Gastroesophageal sphincter (tissue), 4 donors: ENCODE results near the gene INPP4B. TPM values are rescaled to one million over a fixed set of nuclear protein-coding genes. Genes with fewer than 3 reads are reported as not detected.

Experiments
- ATAC-seq: fragments of 150-250 bp; one replicate; pipeline ENCODE4 v1.9.1; 2016; ENCODE audit warnings: mild to moderate bottlenecking, moderate library complexity
- H3K27ac ChIP-seq, 4 donors: fragments of 200-600 bp; sonication (generic) in 3 of 4; 1 replicate in 3 of 4; 2 replicates in 1 of 4; pipeline ENCODE4 v1.5.1; 2016 to 2019
- H3K27me3 ChIP-seq: fragments of 200-600 bp; sonication (generic); one replicate; pipeline ENCODE4 v1.5.1; 2019
- H3K36me3 ChIP-seq, 2 donors: fragments of 200-600 bp; sonication (generic); one replicate each; pipeline ENCODE4 v1.5.1; 2019; ENCODE audit warnings: control low read depth in 1 of 2
- H3K4me1 ChIP-seq, 3 donors: fragments of 200-600 bp; sonication (generic); 1 replicate in 2 of 3; 2 replicates in 1 of 3; pipeline ENCODE4 v1.5.1; 2016 to 2019; ENCODE audit warnings: control low read depth in 2 of 3
- H3K4me3 ChIP-seq, 2 donors: fragments of 200-600 bp; sonication (generic); one replicate each; pipeline ENCODE4 v1.5.1; 2019; ENCODE audit warnings: mild to moderate bottlenecking in 1 of 2, moderate library complexity in 1 of 2
- H3K9me3 ChIP-seq, 3 donors: fragments of 200-600 bp; sonication (generic); one replicate each; pipeline ENCODE4 v1.5.1; 2017 to 2019; ENCODE audit warnings: control low read depth in 2 of 3
- EP300 ChIP-seq: sonication (generic); formaldehyde crosslinking; IDR thresholded peaks from one replicate; pipeline ENCODE4 v1.6.1; 2017; ENCODE audit warnings: antibody characterized with exemption, mild to moderate bottlenecking
- POLR2A ChIP-seq, 2 donors: fragments of 450-650 bp; IDR thresholded peaks; one replicate each; pipeline ENCODE4 v1.6.1; 2017; ENCODE audit warnings: antibody characterized with exemption in 2 of 2, mild to moderate bottlenecking in 2 of 2, moderate library complexity in 1 of 2
- POLR2AphosphoS5 ChIP-seq: sonication (generic); formaldehyde crosslinking; IDR thresholded peaks from one replicate; pipeline ENCODE4 v1.6.1; 2017; ENCODE audit warnings: antibody characterized with exemption
- WGBS, 2 donors: methylation state at CpG; one replicate each; pipeline ENCODE4 v1.1.5; 2018; ENCODE audit warnings: low coverage in 1 of 2; 5-methylcytosine and 5-hydroxymethylcytosine counted together
- total RNA-seq, 4 donors: library from RNA; depleted of rRNA; stranded (reverse); fragments of >200 nt; gene quantifications; one replicate each; pipeline ENCODE4 v1.1.0, GENCODE V29; 2016
- TF ChIP-seq, protein P1 (sequence below), 4 experiments: fragments of 200-600 bp in 2 of 4; fragments of 450-650 bp in 2 of 4; sonication (generic) in 1 of 4; IDR thresholded peaks; one replicate each; pipeline ENCODE4 v1.5.1; 2017 to 2019; ENCODE audit warnings: antibody characterized with exemption in 4 of 4, mild to moderate bottlenecking in 2 of 4, moderate library complexity in 2 of 4

INPP4B gene
- total RNA-seq, 4 donors from 2014 or later: 17.6 to 63.8 (median 31.3) TPM

GRCh38 chr4:142539796-142540482 lies 306.2 kb downstream of the INPP4B start:
- TF ChIP-seq, protein P1, sequence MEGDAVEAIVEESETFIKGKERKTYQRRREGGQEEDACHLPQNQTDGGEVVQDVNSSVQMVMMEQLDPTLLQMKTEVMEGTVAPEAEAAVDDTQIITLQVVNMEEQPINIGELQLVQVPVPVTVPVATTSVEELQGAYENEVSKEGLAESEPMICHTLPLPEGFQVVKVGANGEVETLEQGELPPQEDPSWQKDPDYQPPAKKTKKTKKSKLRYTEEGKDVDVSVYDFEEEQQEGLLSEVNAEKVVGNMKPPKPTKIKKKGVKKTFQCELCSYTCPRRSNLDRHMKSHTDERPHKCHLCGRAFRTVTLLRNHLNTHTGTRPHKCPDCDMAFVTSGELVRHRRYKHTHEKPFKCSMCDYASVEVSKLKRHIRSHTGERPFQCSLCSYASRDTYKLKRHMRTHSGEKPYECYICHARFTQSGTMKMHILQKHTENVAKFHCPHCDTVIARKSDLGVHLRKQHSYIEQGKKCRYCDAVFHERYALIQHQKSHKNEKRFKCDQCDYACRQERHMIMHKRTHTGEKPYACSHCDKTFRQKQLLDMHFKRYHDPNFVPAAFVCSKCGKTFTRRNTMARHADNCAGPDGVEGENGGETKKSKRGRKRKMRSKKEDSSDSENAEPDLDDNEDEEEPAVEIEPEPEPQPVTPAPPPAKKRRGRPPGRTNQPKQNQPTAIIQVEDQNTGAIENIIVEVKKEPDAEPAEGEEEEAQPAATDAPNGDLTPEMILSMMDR (IDR thresholded peaks at IDR 0.05): no peak
- TF ChIP-seq POLR2A (IDR thresholded peaks at IDR 0.05): no peak
- no peak for TF ChIP-seq EP300
- no peak for TF ChIP-seq POLR2AphosphoS5
- Histone ChIP-seq H3K27ac (no peak overlapping the region), H3K4me3 (no peak overlapping the region), H3K9me3 (no peaks in the 10 kb centered on the region), H3K36me3 (no peaks in the 10 kb centered on the region), H3K4me1 (no peaks in the 10 kb centered on the region), H3K27me3 (no peaks in the 10 kb centered on the region)
- ATAC-seq: no peak
- WGBS, 2 donors: 33 to 42% methylated on average over 3 of the region's 3 CpGs

DNA sequence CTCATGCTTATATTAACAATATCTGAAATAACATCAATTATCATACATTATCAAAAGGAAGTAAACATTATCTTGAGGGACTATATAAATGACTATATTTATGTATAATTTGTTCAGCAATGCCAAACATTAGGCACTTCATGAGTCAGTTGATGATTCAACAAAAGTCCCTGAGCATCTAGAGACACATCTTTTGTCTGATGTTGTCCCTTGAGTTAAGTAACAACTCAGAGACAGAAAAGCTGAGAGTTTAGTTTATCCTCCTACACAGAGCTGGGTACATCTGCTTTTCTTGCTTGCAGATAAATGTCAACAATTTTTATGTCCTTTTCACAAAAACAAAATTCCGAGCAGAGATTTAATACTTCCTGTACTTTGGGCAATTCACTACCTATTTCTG lies 311.1 kb downstream of the INPP4B start:
- TF ChIP-seq POLR2A (IDR thresholded peaks at IDR 0.05) (no peak), POLR2AphosphoS5 (no peak), EP300 (no peak)
- TF ChIP-seq, protein P1 (IDR thresholded peaks at IDR 0.05): no peak
- no peaks in the 10 kb centered on the region for H3K9me3 ChIP-seq
- 73 to 100% methylated on average over 1 of the region's 1 CpG for WGBS, 2 donors
- H3K36me3 ChIP-seq: no peaks in the 10 kb centered on the region
- H3K27me3 ChIP-seq: no peaks in the 10 kb centered on the region
- H3K4me1 ChIP-seq: no peaks in the 10 kb centered on the region
- H3K4me3 ChIP-seq: no peak overlapping the region
- ATAC-seq: no peak
- no peak overlapping the region for H3K27ac ChIP-seq

GRCh38 chr4:142532054-142532453 lies 314.0 kb downstream of the INPP4B start:
- H3K4me1 ChIP-seq: no peaks in the 10 kb centered on the region
- no peak overlapping the region for H3K27ac ChIP-seq
- no peaks in the 10 kb centered on the region for H3K27me3 ChIP-seq
- no peaks in the 10 kb centered on the region for H3K9me3 ChIP-seq
- no peaks in the 10 kb centered on the region for H3K36me3 ChIP-seq
- TF ChIP-seq POLR2A (IDR thresholded peaks at IDR 0.05): no peak
- no peak for TF ChIP-seq EP300
- TF ChIP-seq, protein P1 (IDR thresholded peaks at IDR 0.05): no peak
- no peak for TF ChIP-seq POLR2AphosphoS5
- H3K4me3 ChIP-seq: no peak overlapping the region
- WGBS, 2 donors: 75 to 85% methylated on average over 4 to 5 of the region's 5 CpGs
- no peak for ATAC-seq

DNA sequence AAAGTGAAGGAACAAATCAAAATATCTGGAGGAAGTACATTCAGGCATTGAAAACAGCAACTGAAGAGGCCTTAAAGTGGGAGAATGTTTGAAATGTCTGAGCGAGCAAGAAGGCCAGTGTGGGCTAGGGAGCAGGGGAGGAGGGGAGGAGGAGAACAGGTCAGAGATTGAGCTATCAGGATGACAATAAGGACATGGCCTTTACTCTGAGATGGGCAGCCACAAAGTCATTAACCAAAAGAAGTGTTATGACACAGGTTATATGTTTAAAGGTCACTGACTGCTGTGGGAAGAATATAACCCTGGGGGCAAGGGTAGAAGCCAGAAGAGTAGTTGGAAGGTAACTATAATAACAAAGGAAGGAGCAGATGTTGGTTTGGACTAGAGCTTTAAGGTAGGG lies 315.4 kb downstream of the INPP4B start:
- Histone ChIP-seq H3K27ac (no peak overlapping the region), H3K36me3 (no peaks in the 10 kb centered on the region), H3K9me3 (no peaks in the 10 kb centered on the region), H3K4me1 (no peaks in the 10 kb centered on the region), H3K27me3 (no peaks in the 10 kb centered on the region), H3K4me3 (no peak overlapping the region)
- 83 to 86% methylated on average over 1 of the region's 1 CpG for WGBS, 2 donors
- no peak for ATAC-seq
- TF ChIP-seq EP300 (no peak), POLR2AphosphoS5 (no peak), POLR2A (IDR thresholded peaks at IDR 0.05) (no peak)
- TF ChIP-seq, protein P1 (IDR thresholded peaks at IDR 0.05): no peak

DNA sequence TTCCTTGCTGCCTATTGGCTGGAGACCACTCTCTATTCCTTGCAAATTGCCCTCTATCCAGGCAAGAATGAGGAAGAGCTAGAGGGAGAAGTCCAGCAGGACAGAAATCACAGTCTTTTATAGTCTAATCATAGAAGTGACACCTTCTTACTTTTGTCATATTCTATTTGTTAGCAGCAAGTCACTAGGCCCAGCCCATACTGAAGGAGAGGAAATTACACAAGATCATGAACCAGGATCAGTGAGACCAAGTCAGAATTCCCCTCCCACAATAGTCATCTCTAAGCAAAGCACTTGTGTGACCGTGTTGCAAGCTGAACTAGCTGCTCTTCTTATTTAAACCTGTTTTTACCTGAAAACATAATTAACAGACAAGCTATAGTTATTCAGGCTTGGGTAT lies 317.7 kb downstream of the INPP4B start:
- no peaks in the 10 kb centered on the region for H3K9me3 ChIP-seq
- no peak overlapping the region for H3K27ac ChIP-seq
- H3K36me3 ChIP-seq: no peaks in the 10 kb centered on the region
- H3K27me3 ChIP-seq: no peaks in the 10 kb centered on the region
- no peak overlapping the region for H3K4me3 ChIP-seq
- H3K4me1 ChIP-seq: no peaks in the 10 kb centered on the region
- 88 to 100% methylated on average over 1 of the region's 1 CpG for WGBS, 2 donors
- TF ChIP-seq POLR2A (IDR thresholded peaks at IDR 0.05) (no peak), EP300 (no peak), POLR2AphosphoS5 (no peak)
- TF ChIP-seq, protein P1 (IDR thresholded peaks at IDR 0.05): no peak
- no peak for ATAC-seq
